WTC11 (cell line): ENCODE measurements around the gene CAMSAP3. TPM values are rescaled to one million over a fixed set of nuclear protein-coding genes. Genes with fewer than 3 reads are reported as not detected.

Experiments used
- ATAC-seq: fragments of 200-7000 bp; cut with Tn5 transposase; 2 replicates; pipeline ENCODE4 v1.10.0; 2021; ENCODE audit warnings: mild to moderate bottlenecking, moderate library complexity
- CTCF ChIA-PET: fragments of 300-600 bp; sonication (Branson Sonifier 250); formaldehyde crosslinking; loops from one replicate; lab custom pipeline; 2021; ENCODE audit warnings: antibody characterized with exemption; lab: Charles Lee
- POLR2A ChIA-PET: fragments of 350-600 bp; sonication (Branson Sonifier 250); formaldehyde crosslinking; loops from one replicate; lab custom pipeline; 2021; ENCODE audit warnings: antibody characterized with exemption; lab: Charles Lee
- DNase-seq: peaks from one replicate; pipeline ENCODE4 v3.0.0; 2021; ENCODE audit warnings: low spot score
- H3K27ac Mint-ChIP-seq: 2 replicates; pipeline ENCODE4 v1.8.0; 2021; ENCODE audit warnings: mixed read lengths
- H3K27me3 Mint-ChIP-seq: 2 replicates; pipeline ENCODE4 v1.8.0; 2021; ENCODE audit warnings: low read depth, mild to moderate bottlenecking, moderate library complexity, mixed read lengths
- H3K36me3 Mint-ChIP-seq: 2 replicates; pipeline ENCODE4 v1.8.0; 2021; ENCODE audit warnings: mixed read lengths
- H3K4me1 Mint-ChIP-seq: 2 replicates; pipeline ENCODE4 v1.8.0; 2022; ENCODE audit warnings: mixed read lengths
- H3K4me3 Mint-ChIP-seq: 2 replicates; pipeline ENCODE4 v1.8.0; 2021; ENCODE audit warnings: mild to moderate bottlenecking, moderate library complexity, mixed read lengths
- H3K9me3 Mint-ChIP-seq: 2 replicates; pipeline ENCODE4 v1.8.0; 2021; ENCODE audit warnings: mixed read lengths
- CREM ChIP-seq: sonication (generic); formaldehyde crosslinking; IDR thresholded peaks from 2 replicates; pipeline ENCODE4 v1.8.1; 2022; ENCODE audit warnings: mild to moderate bottlenecking, missing genetic modification reagents, moderate library complexity
- E2F4 ChIP-seq: sonication (generic); formaldehyde crosslinking; IDR thresholded peaks from 2 replicates; pipeline ENCODE4 v1.8.1; 2022; ENCODE audit warnings: low read depth, mild to moderate bottlenecking, moderate library complexity, missing genetic modification reagents, borderline replicate concordance
- ETV6 ChIP-seq: sonication (generic); formaldehyde crosslinking; IDR thresholded peaks from 2 replicates; pipeline ENCODE4 v1.8.1; 2022; ENCODE audit warnings: mild to moderate bottlenecking, missing genetic modification reagents
- FOXJ3 ChIP-seq: sonication (generic); formaldehyde crosslinking; IDR thresholded peaks from 2 replicates; pipeline ENCODE4 v1.9.0; 2021; ENCODE audit warnings: missing genetic modification reagents, mild to moderate bottlenecking, borderline replicate concordance
- FOXP4 ChIP-seq: sonication (generic); formaldehyde crosslinking; IDR thresholded peaks from 2 replicates; pipeline ENCODE4 v1.8.0; 2022; ENCODE audit warnings: mild to moderate bottlenecking, missing genetic modification reagents
- HMGA2 ChIP-seq: fragments of 250-450 bp; sonication (Bioruptor Pico); IDR thresholded peaks from 2 replicates; pipeline ENCODE4 v1.4.0; 2021; ENCODE audit warnings: mild to moderate bottlenecking, moderate library complexity
- JAZF1 ChIP-seq: fragments of 250-450 bp; sonication (Bioruptor Pico); IDR thresholded peaks from 2 replicates; pipeline ENCODE4 v1.9.0; 2021; ENCODE audit warnings: moderate library complexity, mild to moderate bottlenecking, inconsistent platforms
- MYBL2 ChIP-seq: sonication (generic); formaldehyde crosslinking; IDR thresholded peaks from 2 replicates; pipeline ENCODE4 v1.8.1; 2023; ENCODE audit warnings: mild to moderate bottlenecking, moderate library complexity, missing genetic modification reagents
- NFE2L1 ChIP-seq: sonication (generic); formaldehyde crosslinking; IDR thresholded peaks from 2 replicates; pipeline ENCODE4 v1.8.1; 2023; ENCODE audit warnings: missing genetic modification reagents
- PRDM15 ChIP-seq: sonication (generic); formaldehyde crosslinking; IDR thresholded peaks from 2 replicates; pipeline ENCODE4 v1.8.0; 2022; ENCODE audit warnings: missing genetic modification reagents
- PREB ChIP-seq: sonication (generic); formaldehyde crosslinking; IDR thresholded peaks from 2 replicates; pipeline ENCODE4 v1.8.1; 2022; ENCODE audit warnings: mild to moderate bottlenecking, missing genetic modification reagents, moderate library complexity, borderline replicate concordance
- TP53 ChIP-seq: sonication (generic); formaldehyde crosslinking; IDR thresholded peaks from 2 replicates; pipeline ENCODE4 v1.8.1; 2023; ENCODE audit warnings: mild to moderate bottlenecking, missing genetic modification reagents
- ZNF121 ChIP-seq: sonication (generic); formaldehyde crosslinking; IDR thresholded peaks from 2 replicates; pipeline ENCODE4 v1.8.0; 2023; ENCODE audit warnings: missing genetic modification reagents
- ZNF317 ChIP-seq: sonication (generic); formaldehyde crosslinking; IDR thresholded peaks from 2 replicates; pipeline ENCODE4 v1.8.1; 2023; ENCODE audit warnings: low read depth, mild to moderate bottlenecking, moderate library complexity, missing genetic modification reagents, borderline replicate concordance
- ZNF423 ChIP-seq: fragments of 250-450 bp; sonication (Bioruptor Pico); IDR thresholded peaks from 2 replicates; pipeline ENCODE4 v2.1.2; 2022; ENCODE audit warnings: mild to moderate bottlenecking, moderate library complexity
- total RNA-seq: library from RNA; stranded (reverse); gene quantifications from 3 replicates; pipeline ENCODE4 v1.2.3, GENCODE V29; 2021
- TF ChIP-seq, protein P1 (sequence below): sonication (generic); formaldehyde crosslinking; IDR thresholded peaks from 2 replicates; pipeline ENCODE4 v1.8.0; 2023; ENCODE audit warnings: mild to moderate bottlenecking, missing genetic modification reagents
- TF ChIP-seq, protein P2 (sequence below): fragments of 250-450 bp; sonication (Bioruptor Pico); IDR thresholded peaks from 2 replicates; pipeline ENCODE4 v1.9.0; 2021; ENCODE audit warnings: mild to moderate bottlenecking, borderline replicate concordance
- TF ChIP-seq, protein P3 (sequence below): sonication (generic); formaldehyde crosslinking; IDR thresholded peaks from 2 replicates; pipeline ENCODE4 v1.8.0; 2022; ENCODE audit warnings: mild to moderate bottlenecking, missing genetic modification reagents

Gene CAMSAP3
- total RNA-seq, 1 experiment from 2014 or later: 27.8 TPM

DNA sequence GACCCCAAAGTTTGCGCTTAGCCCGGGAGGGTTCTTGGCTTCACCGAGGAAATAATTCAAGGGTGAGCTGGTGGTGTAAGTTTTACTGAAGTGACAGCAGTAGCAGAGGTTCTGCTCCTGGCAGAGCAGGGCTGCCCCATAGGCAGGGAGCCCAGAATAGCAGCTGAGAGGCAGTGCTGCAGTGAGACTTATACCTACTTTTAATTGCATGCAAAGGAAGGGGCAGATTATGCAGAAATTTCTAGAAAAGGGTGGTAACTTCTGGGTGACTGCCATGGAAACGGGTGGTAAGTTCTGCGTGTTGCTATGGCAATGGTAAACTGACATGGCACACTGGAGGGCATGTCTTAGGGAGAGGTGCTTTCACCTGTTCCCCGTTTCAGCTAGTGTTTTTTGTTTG, 17.5 kb upstream of the CAMSAP3 start (continued):
- TF ChIP-seq, protein P1, sequence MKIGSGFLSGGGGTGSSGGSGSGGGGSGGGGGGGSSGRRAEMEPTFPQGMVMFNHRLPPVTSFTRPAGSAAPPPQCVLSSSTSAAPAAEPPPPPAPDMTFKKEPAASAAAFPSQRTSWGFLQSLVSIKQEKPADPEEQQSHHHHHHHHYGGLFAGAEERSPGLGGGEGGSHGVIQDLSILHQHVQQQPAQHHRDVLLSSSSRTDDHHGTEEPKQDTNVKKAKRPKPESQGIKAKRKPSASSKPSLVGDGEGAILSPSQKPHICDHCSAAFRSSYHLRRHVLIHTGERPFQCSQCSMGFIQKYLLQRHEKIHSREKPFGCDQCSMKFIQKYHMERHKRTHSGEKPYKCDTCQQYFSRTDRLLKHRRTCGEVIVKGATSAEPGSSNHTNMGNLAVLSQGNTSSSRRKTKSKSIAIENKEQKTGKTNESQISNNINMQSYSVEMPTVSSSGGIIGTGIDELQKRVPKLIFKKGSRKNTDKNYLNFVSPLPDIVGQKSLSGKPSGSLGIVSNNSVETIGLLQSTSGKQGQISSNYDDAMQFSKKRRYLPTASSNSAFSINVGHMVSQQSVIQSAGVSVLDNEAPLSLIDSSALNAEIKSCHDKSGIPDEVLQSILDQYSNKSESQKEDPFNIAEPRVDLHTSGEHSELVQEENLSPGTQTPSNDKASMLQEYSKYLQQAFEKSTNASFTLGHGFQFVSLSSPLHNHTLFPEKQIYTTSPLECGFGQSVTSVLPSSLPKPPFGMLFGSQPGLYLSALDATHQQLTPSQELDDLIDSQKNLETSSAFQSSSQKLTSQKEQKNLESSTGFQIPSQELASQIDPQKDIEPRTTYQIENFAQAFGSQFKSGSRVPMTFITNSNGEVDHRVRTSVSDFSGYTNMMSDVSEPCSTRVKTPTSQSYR (CRISPR knock-in tag): no peak
- TF ChIP-seq PRDM15 (CRISPR knock-in tag) (no peak), HMGA2 (no peak), FOXJ3 (no peak)

- H3K36me3 Mint-ChIP-seq: no peaks in the 10 kb centered on the region
- POLR2A ChIA-PET: no interaction called here
These were observed 16.5 kb upstream of the CAMSAP3 start for GRCh38 chr19:7579182-7579581.

DNA sequence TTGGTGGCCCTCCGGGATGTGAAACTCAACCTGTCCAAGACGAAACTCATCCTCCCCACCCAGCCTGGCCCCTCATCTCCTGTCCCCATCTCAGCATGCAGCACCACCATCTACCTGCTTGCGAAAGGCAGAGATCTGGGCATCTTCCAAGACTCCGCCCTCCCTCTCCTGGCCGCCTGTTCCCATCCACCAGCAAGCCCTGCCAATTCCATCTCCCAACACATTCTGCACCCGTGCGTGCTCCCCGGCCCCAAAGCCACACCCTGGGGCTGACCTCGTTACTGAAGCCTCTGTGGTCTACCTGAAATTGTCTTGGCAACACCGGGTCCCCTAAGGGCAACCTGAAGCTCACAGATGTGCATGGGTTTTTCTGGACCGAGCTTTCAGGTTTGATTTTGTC, 13.2 kb upstream of the CAMSAP3 start:
- CTCF ChIA-PET: interaction anchor here (12.1 kb wide), 1 partner anchor 14 kb away, joined by 73 read pairs; no protein-coding TSS in a partner anchor
- H3K27ac Mint-ChIP-seq: no peak overlapping the region
- peaks cover 24% of the 10 kb centered on the region for H3K27me3 Mint-ChIP-seq
- TF ChIP-seq NFE2L1 (CRISPR knock-in tag) (no peak), ETV6 (CRISPR knock-in tag) (no peak), PREB (no peak), CREM (CRISPR knock-in tag) (no peak), TP53 (CRISPR knock-in tag) (no peak), JAZF1 (CRISPR knock-in tag) (no peak), FOXP4 (CRISPR knock-in tag) (no peak), E2F4 (CRISPR knock-in tag) (no peak), ZNF121 (CRISPR knock-in tag) (no peak)
- TF ChIP-seq, protein P2, sequence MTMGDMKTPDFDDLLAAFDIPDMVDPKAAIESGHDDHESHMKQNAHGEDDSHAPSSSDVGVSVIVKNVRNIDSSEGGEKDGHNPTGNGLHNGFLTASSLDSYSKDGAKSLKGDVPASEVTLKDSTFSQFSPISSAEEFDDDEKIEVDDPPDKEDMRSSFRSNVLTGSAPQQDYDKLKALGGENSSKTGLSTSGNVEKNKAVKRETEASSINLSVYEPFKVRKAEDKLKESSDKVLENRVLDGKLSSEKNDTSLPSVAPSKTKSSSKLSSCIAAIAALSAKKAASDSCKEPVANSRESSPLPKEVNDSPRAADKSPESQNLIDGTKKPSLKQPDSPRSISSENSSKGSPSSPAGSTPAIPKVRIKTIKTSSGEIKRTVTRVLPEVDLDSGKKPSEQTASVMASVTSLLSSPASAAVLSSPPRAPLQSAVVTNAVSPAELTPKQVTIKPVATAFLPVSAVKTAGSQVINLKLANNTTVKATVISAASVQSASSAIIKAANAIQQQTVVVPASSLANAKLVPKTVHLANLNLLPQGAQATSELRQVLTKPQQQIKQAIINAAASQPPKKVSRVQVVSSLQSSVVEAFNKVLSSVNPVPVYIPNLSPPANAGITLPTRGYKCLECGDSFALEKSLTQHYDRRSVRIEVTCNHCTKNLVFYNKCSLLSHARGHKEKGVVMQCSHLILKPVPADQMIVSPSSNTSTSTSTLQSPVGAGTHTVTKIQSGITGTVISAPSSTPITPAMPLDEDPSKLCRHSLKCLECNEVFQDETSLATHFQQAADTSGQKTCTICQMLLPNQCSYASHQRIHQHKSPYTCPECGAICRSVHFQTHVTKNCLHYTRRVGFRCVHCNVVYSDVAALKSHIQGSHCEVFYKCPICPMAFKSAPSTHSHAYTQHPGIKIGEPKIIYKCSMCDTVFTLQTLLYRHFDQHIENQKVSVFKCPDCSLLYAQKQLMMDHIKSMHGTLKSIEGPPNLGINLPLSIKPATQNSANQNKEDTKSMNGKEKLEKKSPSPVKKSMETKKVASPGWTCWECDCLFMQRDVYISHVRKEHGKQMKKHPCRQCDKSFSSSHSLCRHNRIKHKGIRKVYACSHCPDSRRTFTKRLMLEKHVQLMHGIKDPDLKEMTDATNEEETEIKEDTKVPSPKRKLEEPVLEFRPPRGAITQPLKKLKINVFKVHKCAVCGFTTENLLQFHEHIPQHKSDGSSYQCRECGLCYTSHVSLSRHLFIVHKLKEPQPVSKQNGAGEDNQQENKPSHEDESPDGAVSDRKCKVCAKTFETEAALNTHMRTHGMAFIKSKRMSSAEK (CRISPR knock-in tag): no peak

More at GRCh38 chr19:7579182-7579581, 16.5 kb upstream of the CAMSAP3 start:
- Mint-ChIP-seq H3K27me3 (peaks cover 27% of the 10 kb centered on the region), H3K4me3 (no peak overlapping the region), H3K9me3 (no peaks in the 10 kb centered on the region), H3K4me1 (no peaks in the 10 kb centered on the region), H3K27ac (no peak overlapping the region)
- no peak for DNase-seq
- TF ChIP-seq MYBL2 (CRISPR knock-in tag) (no peak), ZNF317 (no peak), ZNF423 (CRISPR knock-in tag) (no peak)
- TF ChIP-seq, protein P3, sequence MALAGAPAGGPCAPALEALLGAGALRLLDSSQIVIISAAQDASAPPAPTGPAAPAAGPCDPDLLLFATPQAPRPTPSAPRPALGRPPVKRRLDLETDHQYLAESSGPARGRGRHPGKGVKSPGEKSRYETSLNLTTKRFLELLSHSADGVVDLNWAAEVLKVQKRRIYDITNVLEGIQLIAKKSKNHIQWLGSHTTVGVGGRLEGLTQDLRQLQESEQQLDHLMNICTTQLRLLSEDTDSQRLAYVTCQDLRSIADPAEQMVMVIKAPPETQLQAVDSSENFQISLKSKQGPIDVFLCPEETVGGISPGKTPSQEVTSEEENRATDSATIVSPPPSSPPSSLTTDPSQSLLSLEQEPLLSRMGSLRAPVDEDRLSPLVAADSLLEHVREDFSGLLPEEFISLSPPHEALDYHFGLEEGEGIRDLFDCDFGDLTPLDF (CRISPR knock-in tag): no peak
- no peak for ATAC-seq
- CTCF ChIA-PET: interaction anchor here (1.0 to 12.1 kb wide), 2 partner anchors 11 to 101 kb away, joined by 4 to 73 read pairs; partner anchors contain the start of gene TRAPPC5

More for the DNA sequence above, 13.2 kb upstream of the CAMSAP3 start:
- ATAC-seq (no peak; the same call in 1 of the 2 replicates), DNase-seq (no peak)
- H3K36me3 Mint-ChIP-seq: no peaks in the 10 kb centered on the region
- POLR2A ChIA-PET: no interaction called here
- no peaks in the 10 kb centered on the region for H3K9me3 Mint-ChIP-seq
- H3K4me1 Mint-ChIP-seq: no peaks in the 10 kb centered on the region
- no peak overlapping the region for H3K4me3 Mint-ChIP-seq
